IPS-18a (cell line): ENCODE results near the gene DENND1A.

Experiments used
- H3K27ac ChIP-seq: one replicate; pipeline ENCODE4 v1.5.1; 2013; ENCODE audit warnings: low read length
- H3K27me3 ChIP-seq: one replicate; pipeline ENCODE4 v1.6.1; 2013; ENCODE audit warnings: mild to moderate bottlenecking, low read length; ENCODE audit not compliant: control insufficient read depth, insufficient read depth
- H3K36me3 ChIP-seq: one replicate; pipeline ENCODE4 v1.6.1; 2013; ENCODE audit warnings: low read depth, low read length; ENCODE audit not compliant: control insufficient read depth
- H3K4me1 ChIP-seq: one replicate; pipeline ENCODE4 v1.6.1; 2013; ENCODE audit warnings: low read depth, low read length; ENCODE audit not compliant: control insufficient read depth
- H3K4me3 ChIP-seq: one replicate; pipeline ENCODE4 v1.5.1; 2013; ENCODE audit warnings: low read length
- H3K9ac ChIP-seq: one replicate; pipeline ENCODE4 v1.6.1; 2013; ENCODE audit warnings: mild to moderate bottlenecking, low read length, moderate library complexity
- H3K9me3 ChIP-seq: one replicate; pipeline ENCODE4 v1.6.1; 2013; ENCODE audit warnings: low read depth, low read length; ENCODE audit not compliant: control insufficient read depth

DENND1A gene

DNA sequence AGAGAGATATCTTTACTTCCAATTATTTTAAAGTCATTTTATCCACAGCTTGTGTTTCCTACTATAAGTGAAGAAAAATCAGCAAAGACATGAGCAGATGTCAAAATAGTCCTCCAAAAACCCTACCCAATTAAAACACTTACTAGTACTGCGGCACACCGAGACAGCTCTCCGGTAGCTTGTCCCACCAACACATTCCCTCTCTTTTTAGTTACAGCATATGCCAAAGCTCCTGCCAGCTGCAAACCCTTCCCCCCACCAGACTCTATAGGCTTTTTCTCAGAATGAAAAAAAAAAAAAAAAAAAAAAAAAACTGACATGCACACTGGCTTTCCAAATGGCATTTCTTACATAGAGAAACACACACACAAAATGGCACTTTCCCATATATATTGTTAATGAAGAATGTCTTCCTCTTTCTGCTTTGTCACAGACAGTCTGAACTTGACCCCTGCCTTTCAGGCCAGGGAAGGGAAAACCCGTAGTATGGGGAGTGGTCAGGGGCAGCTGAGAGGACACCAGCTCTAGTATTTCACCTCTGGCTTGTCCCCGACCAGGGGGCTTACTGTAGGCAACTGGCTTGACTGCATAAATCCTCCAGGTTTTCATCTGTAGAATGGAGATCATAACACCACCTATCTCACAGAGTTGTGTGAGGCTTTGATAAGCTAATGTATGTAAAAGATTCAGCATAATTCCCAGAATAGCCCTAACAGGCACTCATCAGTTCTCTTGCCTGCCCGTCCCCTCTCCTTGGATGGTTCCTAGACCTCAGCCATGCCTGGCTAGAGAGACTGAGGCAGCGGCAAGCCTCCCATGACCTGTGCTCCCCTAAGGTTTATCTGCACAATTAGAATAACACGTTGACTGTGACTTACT lies 340.3 kb downstream of the DENND1A start:
- Histone ChIP-seq H3K27ac (no peak overlapping the region), H3K27me3 (no peaks in the 10 kb centered on the region), H3K36me3 (no peaks in the 10 kb centered on the region), H3K4me1 (peaks cover 7% of the 10 kb centered on the region), H3K9me3 (peaks cover 4% of the 10 kb centered on the region), H3K9ac (no peak overlapping the region), H3K4me3 (no peak overlapping the region)

DNA sequence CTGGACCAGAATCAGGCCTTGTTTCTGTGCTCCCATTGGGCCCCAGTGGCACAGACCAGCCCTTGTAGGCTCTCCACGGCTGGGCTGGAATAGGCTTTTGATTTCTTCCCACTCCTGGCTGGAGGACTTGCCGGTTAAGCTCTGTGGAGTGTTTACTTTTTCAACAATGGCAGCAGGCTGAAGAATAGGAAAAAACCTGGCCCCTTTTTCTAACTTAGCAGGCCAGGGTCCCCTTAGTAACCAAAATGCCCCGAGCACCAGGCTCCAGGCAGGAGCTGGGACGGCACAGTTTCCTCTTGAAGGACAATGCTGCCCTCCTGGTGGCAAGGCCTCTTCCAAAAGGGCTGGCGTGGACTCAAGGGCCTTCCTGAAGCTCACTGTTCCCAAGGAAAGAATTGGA lies 343.7 kb downstream of the DENND1A start:
- H3K27ac ChIP-seq: no peak overlapping the region
- H3K9ac ChIP-seq: no peak overlapping the region
- H3K27me3 ChIP-seq: no peaks in the 10 kb centered on the region
- H3K9me3 ChIP-seq: peaks cover 4% of the 10 kb centered on the region
- H3K36me3 ChIP-seq: peaks cover 4% of the 10 kb centered on the region
- H3K4me3 ChIP-seq: no peak overlapping the region
- H3K4me1 ChIP-seq: peaks cover 7% of the 10 kb centered on the region

- H3K27ac ChIP-seq: no peak overlapping the region
- peaks cover 4% of the 10 kb centered on the region for H3K36me3 ChIP-seq
- peaks cover 4% of the 10 kb centered on the region for H3K9me3 ChIP-seq
- no peaks in the 10 kb centered on the region for H3K4me1 ChIP-seq
- H3K9ac ChIP-seq: no peak overlapping the region
- no peaks in the 10 kb centered on the region for H3K27me3 ChIP-seq
- H3K4me3 ChIP-seq: no peak overlapping the region
These were observed 345.4 kb downstream of the DENND1A start for GRCh38 chr9:123584202-123585176.

GRCh38 chr9:123583646-123584045 lies 346.3 kb downstream of the DENND1A start:
- Histone ChIP-seq H3K4me1 (no peaks in the 10 kb centered on the region), H3K36me3 (peaks cover 4% of the 10 kb centered on the region), H3K9ac (no peak overlapping the region)

GRCh38 chr9:123571240-123571639 lies 358.7 kb downstream of the DENND1A start:
- Histone ChIP-seq H3K4me3 (no peak overlapping the region), H3K9me3 (peaks cover 6% of the 10 kb centered on the region), H3K36me3 (no peaks in the 10 kb centered on the region), H3K27ac (no peak overlapping the region), H3K9ac (no peak overlapping the region), H3K27me3 (no peaks in the 10 kb centered on the region), H3K4me1 (no peaks in the 10 kb centered on the region)

More at GRCh38 chr9:123583646-123584045, 346.3 kb downstream of the DENND1A start:
- Histone ChIP-seq H3K4me3 (no peak overlapping the region), H3K27ac (no peak overlapping the region), H3K27me3 (no peaks in the 10 kb centered on the region), H3K9me3 (peaks cover 4% of the 10 kb centered on the region)

DNA sequence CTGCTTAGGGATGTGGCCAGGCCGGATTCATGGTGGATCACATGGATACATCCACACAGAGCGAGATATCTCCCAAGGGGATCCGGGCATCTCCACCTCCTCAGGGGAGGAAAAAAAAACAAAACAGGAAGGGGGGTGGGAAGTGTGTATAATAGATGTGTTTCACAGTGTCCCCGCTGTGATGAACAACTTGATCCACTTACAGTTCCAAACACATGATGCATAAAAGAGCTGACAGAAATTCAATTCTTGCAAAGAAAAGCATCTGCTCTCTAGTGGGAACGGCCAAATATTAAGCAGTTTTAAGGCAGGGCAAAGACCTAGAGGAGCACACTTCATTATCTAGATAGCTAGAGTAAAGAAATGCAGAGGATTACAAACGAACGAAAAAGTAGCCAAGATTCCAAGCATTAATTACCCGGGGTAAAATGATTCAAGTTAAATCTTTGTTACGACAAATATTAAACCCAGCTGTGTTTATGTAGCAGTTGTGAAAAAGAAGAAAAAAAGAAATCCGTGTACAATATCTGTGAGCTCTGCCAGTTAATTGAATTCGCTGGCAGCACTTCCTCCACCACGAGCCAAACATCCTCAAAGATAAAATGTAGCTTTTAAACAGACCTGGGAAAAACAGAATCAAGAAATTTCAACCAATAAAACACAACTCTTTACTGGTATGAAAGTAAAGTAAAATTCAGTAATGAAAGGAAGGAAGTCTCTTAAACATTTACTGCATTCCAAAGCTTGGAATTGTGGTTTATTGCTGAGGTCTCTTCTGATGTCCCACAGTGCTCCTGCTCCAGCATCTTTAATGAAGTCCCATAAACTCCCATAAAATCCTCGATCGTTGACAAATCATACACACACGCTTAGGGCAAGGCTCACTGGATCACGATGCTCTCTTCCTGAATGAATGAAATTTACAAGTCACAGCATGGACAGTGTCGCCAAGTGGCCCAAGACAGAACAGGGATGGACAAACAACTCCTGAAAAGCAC lies 360.9 kb downstream of the DENND1A start:
- Histone ChIP-seq H3K4me3 (no peak overlapping the region), H3K9me3 (no peaks in the 10 kb centered on the region), H3K27me3 (no peaks in the 10 kb centered on the region), H3K27ac (no peak overlapping the region), H3K9ac (no peak overlapping the region), H3K36me3 (no peaks in the 10 kb centered on the region), H3K4me1 (no peaks in the 10 kb centered on the region)

DNA sequence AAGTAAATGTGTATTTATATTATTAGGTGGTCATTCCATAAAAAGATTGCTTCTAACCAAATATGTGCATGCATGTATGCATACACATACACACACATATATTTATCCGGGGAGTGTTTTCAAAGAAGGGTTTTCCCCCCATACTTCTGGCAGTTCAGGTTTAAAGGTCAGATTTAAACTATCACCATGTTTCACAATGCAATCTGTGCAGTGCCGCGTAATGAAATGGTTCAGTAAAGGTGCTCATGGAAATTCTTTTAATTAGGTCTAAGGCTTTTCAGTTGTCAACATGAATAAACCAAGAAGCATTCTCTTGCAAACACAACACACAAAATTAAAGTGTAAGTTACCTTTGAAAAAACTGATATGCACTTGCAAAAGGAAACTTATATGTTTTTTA lies 362.9 kb downstream of the DENND1A start:
- Histone ChIP-seq H3K9ac (no peak overlapping the region), H3K4me3 (no peak overlapping the region), H3K36me3 (no peaks in the 10 kb centered on the region), H3K27me3 (no peaks in the 10 kb centered on the region), H3K4me1 (no peaks in the 10 kb centered on the region), H3K9me3 (no peaks in the 10 kb centered on the region), H3K27ac (no peak overlapping the region)

- Histone ChIP-seq H3K27me3 (no peaks in the 10 kb centered on the region), H3K4me1 (peaks cover 11% of the 10 kb centered on the region), H3K9me3 (no peaks in the 10 kb centered on the region), H3K9ac (no peak overlapping the region), H3K27ac (no peak overlapping the region), H3K4me3 (no peak overlapping the region), H3K36me3 (no peaks in the 10 kb centered on the region)
These were observed 365.3 kb downstream of the DENND1A start for GRCh38 chr9:123564652-123565051.

DNA sequence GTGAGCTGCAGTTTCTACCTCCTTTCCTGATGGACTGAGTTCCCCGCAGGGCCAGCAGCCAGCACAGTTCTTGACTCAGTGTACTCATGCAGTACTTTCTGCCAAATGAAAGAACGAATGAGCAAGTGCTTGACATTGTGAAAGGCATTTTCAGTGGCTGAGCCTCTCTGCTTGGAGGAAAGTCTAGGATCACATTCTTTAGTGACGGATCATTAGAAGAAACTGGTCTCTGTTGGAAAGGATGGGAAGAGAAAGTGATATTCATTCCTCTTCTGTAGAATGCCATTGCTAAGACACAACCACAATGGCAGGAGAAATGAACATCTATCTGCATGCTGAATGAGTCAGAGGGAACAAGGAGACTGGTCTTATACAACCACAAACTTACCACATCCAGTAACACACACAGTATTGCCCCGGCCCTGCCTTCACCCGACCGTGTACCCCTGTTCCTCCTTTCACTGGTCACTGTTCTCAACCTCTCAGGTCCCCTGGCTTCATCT lies 367.0 kb downstream of the DENND1A start:
- H3K36me3 ChIP-seq: no peaks in the 10 kb centered on the region

DNA sequence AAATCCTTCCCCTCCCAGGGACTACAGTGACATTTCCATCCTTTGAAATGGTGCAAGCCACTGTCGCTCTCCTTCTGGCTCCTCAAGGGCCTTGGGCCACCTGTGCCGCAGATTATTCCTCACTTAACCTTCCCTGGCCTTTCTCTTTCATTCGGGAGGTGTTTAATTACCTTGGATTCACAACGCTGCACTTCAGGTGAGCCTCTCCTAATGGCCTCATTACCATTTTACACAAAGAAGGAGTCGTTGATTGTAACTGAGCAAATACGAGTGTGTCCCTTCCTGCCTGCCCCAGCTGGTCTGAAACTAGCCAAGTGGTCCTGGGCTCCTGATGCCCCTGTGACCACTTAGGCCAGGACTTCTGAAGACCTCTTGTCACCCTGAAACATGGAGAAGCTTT lies 368.9 kb downstream of the DENND1A start:
- Histone ChIP-seq H3K9me3 (no peaks in the 10 kb centered on the region), H3K4me1 (peaks cover 11% of the 10 kb centered on the region), H3K27ac (no peak overlapping the region), H3K9ac (no peak overlapping the region), H3K36me3 (no peaks in the 10 kb centered on the region), H3K27me3 (no peaks in the 10 kb centered on the region), H3K4me3 (no peak overlapping the region)

More for the DNA sequence above, 367.0 kb downstream of the DENND1A start:
- no peak overlapping the region for H3K27ac ChIP-seq
- no peaks in the 10 kb centered on the region for H3K9me3 ChIP-seq
- peaks cover 11% of the 10 kb centered on the region for H3K4me1 ChIP-seq
- no peak overlapping the region for H3K4me3 ChIP-seq
- no peaks in the 10 kb centered on the region for H3K27me3 ChIP-seq
- H3K9ac ChIP-seq: no peak overlapping the region
